K562 (cell line): ENCODE results near the gene DCXR. TPM values are rescaled to one million over a fixed set of nuclear protein-coding genes. Genes with fewer than 3 reads are reported as not detected.

Experiments
- ATAC-seq: fragments of 200-7000 bp; cut with Tn5 transposase; 3 replicates; pipeline ENCODE4 v1.9.1; 2020; ENCODE audit warnings: moderate library complexity
- BruUV-seq: library from RNA; stranded (reverse); fragments of 400-500 nt; replicated peaks from 2 replicates; lab custom pipeline; 2021; lab: Mats Ljungman, UMichigan
- CTCF ChIA-PET: fragments of 300-600 bp; formaldehyde crosslinking; extraction: SDS; loops from one replicate; lab custom pipeline; 2021; ENCODE audit warnings: low intra/inter-chr PET ratio; lab: Yijun Ruan, JAX
- POLR2A ChIA-PET: fragments of 300-600, 350-650 bp; sonication (Branson Sonifier 250); formaldehyde crosslinking; extraction: SDS; loops from one replicate; lab custom pipeline; 2021; ENCODE audit warnings: antibody characterized with exemption, inconsistent platforms; lab: Yijun Ruan, JAX
- DNase-seq, 4 experiments: peaks; one replicate each; pipeline versions ENCODE4 v3.0.0 to v3.0.0-alpha.2; 2011 to 2018; ENCODE audit warnings: low spot score in 3 of 4, mixed read lengths in 3 of 4; ENCODE audit errors: extremely low read depth in 1 of 4
- FAIRE-seq: peaks from 2 replicates; lab custom pipeline; 2011; peaks lifted over from hg19 to GRCh38; lab: Jason Lieb, UNC
- H2AFZ ChIP-seq: 2 replicates; pipeline ENCODE4 v1.6.0; 2011; ENCODE audit warnings: low read depth, low read length, control low read depth, inconsistent platforms
- H3K27ac ChIP-seq: fragments of 200-600 bp; 3 replicates; pipeline ENCODE4 v1.8.0; 2011; ENCODE audit warnings: low read depth, mild to moderate bottlenecking, control low read depth, inconsistent platforms, low read length, moderate library complexity, mixed read lengths; ENCODE audit errors: extremely low read depth
- H3K27me3 ChIP-seq, 2 experiments: fragments of 300-600 bp in 1 of 2; 2 replicates in 1 of 2; 3 replicates in 1 of 2; pipeline versions ENCODE4 v1.6.0 to v1.8.0; 2011; ENCODE audit warnings: inconsistent platforms in 2 of 2, low read length in 2 of 2, mild to moderate bottlenecking in 1 of 2, mixed read lengths in 1 of 2, moderate library complexity in 1 of 2; ENCODE audit not compliant: control insufficient read depth in 2 of 2, insufficient read depth in 2 of 2
- H3K36me3 ChIP-seq: fragments of 300-600 bp; 3 replicates; pipeline ENCODE4 v1.8.0; 2011; ENCODE audit warnings: mild to moderate bottlenecking, low read length, inconsistent platforms; ENCODE audit not compliant: control insufficient read depth, insufficient read depth
- H3K4me1 ChIP-seq, 2 experiments: fragments of 200-600 bp in 1 of 2; replicated peaks in 1 of 2; 2 replicates in 1 of 2; 3 replicates in 1 of 2; pipeline versions ENCODE4 v1.5.1 to v1.8.0; 2011; ENCODE audit warnings: inconsistent platforms in 2 of 2, low read length in 2 of 2, mild to moderate bottlenecking in 1 of 2, mixed read lengths in 1 of 2, moderate library complexity in 1 of 2; ENCODE audit not compliant: control insufficient read depth in 2 of 2, insufficient read depth in 2 of 2
- H3K4me2 ChIP-seq: 2 replicates; pipeline ENCODE4 v1.6.1; 2011; ENCODE audit warnings: low read length, control low read depth, inconsistent platforms, mixed read lengths; ENCODE audit not compliant: insufficient read depth
- H3K4me3 ChIP-seq: fragments of 200-600 bp; sonication (generic), shearing (Covaris generic); 2 replicates; pipeline ENCODE4 v1.5.1; 2016; ENCODE audit warnings: control low read depth, inconsistent platforms
- H3K79me2 ChIP-seq: fragments of 200-600 bp; 3 replicates; pipeline ENCODE4 v1.8.0; 2011; ENCODE audit warnings: low read length, inconsistent platforms; ENCODE audit not compliant: control insufficient read depth, insufficient read depth
- H3K9ac ChIP-seq, 2 experiments: 2 replicates each; pipeline versions ENCODE4 v1.6.0 to v1.6.1; 2011; ENCODE audit warnings: low read depth in 2 of 2, low read length in 2 of 2, control low read depth in 1 of 2, inconsistent platforms in 1 of 2, mild to moderate bottlenecking in 1 of 2, mixed read lengths in 1 of 2; ENCODE audit not compliant: insufficient read depth in 1 of 2
- H3K9me1 ChIP-seq: one replicate; pipeline ENCODE4 v1.6.0; 2011; ENCODE audit warnings: inconsistent platforms, mild to moderate bottlenecking, low read length, moderate library complexity; ENCODE audit not compliant: control insufficient read depth, insufficient read depth
- H3K9me3 ChIP-seq: replicated peaks from 2 replicates; pipeline ENCODE4 v1.5.1; 2011; ENCODE audit warnings: low read depth, low read length, inconsistent platforms; ENCODE audit not compliant: control insufficient read depth, insufficient read depth
- H4K20me1 ChIP-seq: replicated peaks from 2 replicates; pipeline ENCODE4 v1.6.1; 2011; ENCODE audit warnings: low read length, inconsistent platforms, mixed read lengths; ENCODE audit not compliant: control insufficient read depth, insufficient read depth
- ELF4 ChIP-seq: fragments of 450-650 bp; formaldehyde crosslinking; IDR thresholded peaks from 2 replicates; pipeline ENCODE4 v1.4.0; 2022; ENCODE audit warnings: missing genetic modification characterization
- GATA2 ChIP-seq: sonication (generic); formaldehyde crosslinking; IDR thresholded peaks from 2 replicates; pipeline ENCODE4 v1.4.0; 2020; ENCODE audit warnings: mild to moderate bottlenecking, missing genetic modification reagents
- KDM2B ChIP-seq: fragments of 250-450 bp; sonication (Bioruptor Pico); IDR thresholded peaks from 2 replicates; pipeline ENCODE4 v1.8.0; 2021; ENCODE audit warnings: mild to moderate bottlenecking, moderate library complexity
- NFYB ChIP-seq: IDR thresholded peaks from 2 replicates; pipeline ENCODE4 v1.6.1; 2011; ENCODE audit warnings: mild to moderate bottlenecking, moderate library complexity; ENCODE audit not compliant: insufficient read length; ENCODE audit errors: extremely low read depth
- NR4A1 ChIP-seq, 2 experiments: fragments of 250-450 bp in 1 of 2; fragments of 450-650 bp in 1 of 2; sonication (Bioruptor Pico) in 1 of 2; IDR thresholded peaks; 2 replicates each; pipeline versions ENCODE4 v1.4.0 to v1.6.1; 2016 to 2020; ENCODE audit warnings: mild to moderate bottlenecking in 2 of 2, missing compliant biosample characterization in 1 of 2, missing genetic modification characterization in 1 of 2, moderate library complexity in 1 of 2
- POLR3A ChIP-seq: IDR thresholded peaks from 2 replicates; pipeline ENCODE4 v1.6.1; 2011; ENCODE audit warnings: borderline replicate concordance, mild to moderate bottlenecking, moderate library complexity; ENCODE audit not compliant: insufficient read length, insufficient read depth; ENCODE audit errors: extremely low read depth
- RNF219 ChIP-seq: fragments of 250-450 bp; sonication (Bioruptor Pico); IDR thresholded peaks from 2 replicates; pipeline ENCODE4 v1.5.0; 2022; ENCODE audit warnings: mild to moderate bottlenecking
- SRSF7 ChIP-seq: fragments of 200-400 bp; formaldehyde crosslinking; optimal IDR thresholded peaks from 2 replicates; pipeline ENCODE3; 2017; ENCODE audit warnings: mild to moderate bottlenecking, low read depth, low read length
- ZKSCAN8 ChIP-seq: fragments of 200-800 bp; sonication (Bioruptor generic); IDR thresholded peaks from 2 replicates; pipeline ENCODE4 v1.6.1; 2016; ENCODE audit warnings: missing genetic modification characterization, missing compliant biosample characterization
- ZNF282 ChIP-seq: sonication (generic); formaldehyde crosslinking; IDR thresholded peaks from 2 replicates; pipeline ENCODE4 v1.8.1; 2023; ENCODE audit warnings: missing genetic modification reagents
- ZNF639 ChIP-seq, 2 experiments: fragments of 200-800 bp in 1 of 2; sonication (Bioruptor generic) in 1 of 2; sonication (generic) in 1 of 2; formaldehyde crosslinking in 1 of 2; IDR thresholded peaks in 1 of 2; conservative IDR thresholded peaks in 1 of 2; 2 replicates each; pipeline versions ENCODE4 v1.5.0 to v1.6.1; 2016 to 2020; ENCODE audit warnings: missing compliant biosample characterization in 1 of 2, missing genetic modification characterization in 1 of 2, missing genetic modification reagents in 1 of 2
- WGBS: fragments of 100-300 bp; shearing (Covaris generic); methylation state at CpG from one replicate; pipeline ENCODE4 v1.1.6; 2016; ENCODE audit warnings: low coverage, mixed read lengths; ENCODE audit not compliant: insufficient coverage; ENCODE audit errors: missing lambda C conversion rate; 5-methylcytosine and 5-hydroxymethylcytosine counted together
- in situ Hi-C: fragments of 300-500 bp; cut with MboI; formaldehyde crosslinking; loops from 4 replicates; pipeline ENCODE4 v1.15.0; 2018; ENCODE audit warnings: inconsistent platforms, mixed read lengths
- intact Hi-C: fragments of 100-400 bp; cut with micrococcal nuclease; formaldehyde crosslinking; loops from 2 replicates; pipeline ENCODE4 v1.14.2; 2022
- polyA plus RNA-seq, 8 experiments: library from polyadenylated mRNA; depleted of rRNA in 4 of 8; stranded (reverse) in 5 of 8; unstranded in 3 of 8; fragments of >200 nt; fragmentation: Nextera tagmentation in 2 of 8; fragmentation: Illumina TruSeq in 1 of 8; extraction: Ambion mirVana in 2 of 8; extraction: Trizol in 1 of 8; gene quantifications; 2 replicates each; pipeline versions ENCODE4 v1.2.1 to v1.2.3, GENCODE V29; 2011 to 2014; ENCODE audit warnings: inconsistent platforms in 1 of 8, missing spikeins in 1 of 8
- total RNA-seq, 7 experiments: library from RNA; depleted of rRNA in 6 of 7; stranded (reverse); fragments of >200 nt in 6 of 7; fragmentation: Illumina TruSeq in 2 of 7; extraction: Trizol in 2 of 7; gene quantifications; 2 replicates each; pipeline versions ENCODE4 v1.2.1 to v1.2.3, GENCODE V29; 2011 to 2021; ENCODE audit warnings: low replicate concordance in 1 of 7

The DCXR gene
- total and polyA plus RNA-seq, 9 of the 15 experiments (the other 6 are each of a cell fraction or from before 2014, with no cell fraction given), result 21.3 to 274 (median 156) TPM

GRCh38 chr17:82046903-82047302 is 9.4 kb upstream of the DCXR start:
- no peak for FAIRE-seq

More at GRCh38 chr17:82046903-82047302, 9.4 kb upstream of the DCXR start:
- CTCF ChIA-PET, result no interaction called here
- POLR2A ChIA-PET, result no interaction called here
- Histone ChIP-seq H3K27me3 (no peaks in the 10 kb centered on the region), H4K20me1 (no peaks in the 10 kb centered on the region), H3K27ac (no peak overlapping the region), H3K79me2 (peaks cover 12% of the 10 kb centered on the region; the same call in 2 of the 3 replicates), H3K4me1 (peaks cover 6 to 65% of the 10 kb centered on the region in 2 experiments; a peak in 3 of 5 replicates), H2AFZ (no peak overlapping the region), H3K36me3 (peaks cover 36% of the 10 kb centered on the region; the same call in 2 of the 3 replicates), H3K4me3 (no peak overlapping the region), H3K9me3 (no peaks in the 10 kb centered on the region), H3K9ac (peak overlapping the region in 1 of 2 experiments; percentile 65; a peak in 1 of 4 replicates), H3K4me2 (no peak overlapping the region), H3K9me1 (peaks cover 2% of the 10 kb centered on the region)
- ATAC-seq (no peak), DNase-seq (peak in 1 of 4 experiments; percentile 9)
- TF ChIP-seq SRSF7, result no peak
- TF ChIP-seq KDM2B (CRISPR knock-in tag), result no peak
- no peak for TF ChIP-seq GATA2 (CRISPR knock-in tag)
- TF ChIP-seq ZNF282 (CRISPR knock-in tag), result no peak
- no peak for TF ChIP-seq RNF219 (CRISPR knock-in tag)
- no peak for TF ChIP-seq ELF4
- TF ChIP-seq POLR3A, result no peak
- TF ChIP-seq NR4A1 (CRISPR knock-in tag; IDR thresholded peaks at IDR 0.05), result no peak
- no peak for TF ChIP-seq NR4A1 (tag; IDR thresholded peaks at IDR 0.05)
- TF ChIP-seq ZNF639 (CRISPR knock-in tag; conservative IDR thresholded peaks at IDR 0.05 in 1 of 2, IDR thresholded peaks at IDR 0.05 in 1 of 2), result no peak
- no peak for TF ChIP-seq ZKSCAN8 (CRISPR knock-in tag)
- no peak for TF ChIP-seq NFYB
- BruUV-seq, result no TSS peak
- intact Hi-C loops, result no loop called here
- 82% methylated on average over 19 of the region's 21 CpGs for WGBS
- in situ Hi-C loops, result no loop called here
